ENCODE measurements around the gene ANKFY1.
"Not testable (repeated sequence)": the region's sequence is repeated elsewhere in the genome, so short reads cannot be mapped to it uniquely, and the experiment has no call there.

ANKFY1 gene

GRCh38 chr17:4255271-4255670 is 8.5 kb downstream of the ANKFY1 start:
- DNase-seq, result not testable (repeated sequence)

DNA sequence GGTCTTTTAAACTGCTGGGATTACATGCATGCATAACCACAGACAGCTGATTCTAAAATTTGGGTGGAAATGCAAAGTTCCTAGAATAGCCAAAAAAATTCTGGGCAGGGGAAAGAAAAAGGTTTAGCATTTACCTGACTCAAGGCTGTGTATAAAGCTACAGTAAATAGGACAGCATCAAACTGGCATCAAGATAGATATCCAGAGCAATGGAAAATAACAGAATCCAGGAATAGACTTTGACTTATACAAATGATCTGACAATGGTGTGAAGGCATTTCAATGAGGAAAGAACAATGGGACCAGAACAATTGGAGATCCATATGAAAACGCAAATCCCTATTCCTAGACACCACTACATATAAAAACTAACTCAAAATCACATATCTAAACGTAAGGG is 12.9 kb downstream of the ANKFY1 start:
- DNase-seq, result no peak

- DNase-seq, result no peak
Measured at GRCh38 chr17:4249452-4250029, 14.2 kb downstream of the ANKFY1 start.

DNA sequence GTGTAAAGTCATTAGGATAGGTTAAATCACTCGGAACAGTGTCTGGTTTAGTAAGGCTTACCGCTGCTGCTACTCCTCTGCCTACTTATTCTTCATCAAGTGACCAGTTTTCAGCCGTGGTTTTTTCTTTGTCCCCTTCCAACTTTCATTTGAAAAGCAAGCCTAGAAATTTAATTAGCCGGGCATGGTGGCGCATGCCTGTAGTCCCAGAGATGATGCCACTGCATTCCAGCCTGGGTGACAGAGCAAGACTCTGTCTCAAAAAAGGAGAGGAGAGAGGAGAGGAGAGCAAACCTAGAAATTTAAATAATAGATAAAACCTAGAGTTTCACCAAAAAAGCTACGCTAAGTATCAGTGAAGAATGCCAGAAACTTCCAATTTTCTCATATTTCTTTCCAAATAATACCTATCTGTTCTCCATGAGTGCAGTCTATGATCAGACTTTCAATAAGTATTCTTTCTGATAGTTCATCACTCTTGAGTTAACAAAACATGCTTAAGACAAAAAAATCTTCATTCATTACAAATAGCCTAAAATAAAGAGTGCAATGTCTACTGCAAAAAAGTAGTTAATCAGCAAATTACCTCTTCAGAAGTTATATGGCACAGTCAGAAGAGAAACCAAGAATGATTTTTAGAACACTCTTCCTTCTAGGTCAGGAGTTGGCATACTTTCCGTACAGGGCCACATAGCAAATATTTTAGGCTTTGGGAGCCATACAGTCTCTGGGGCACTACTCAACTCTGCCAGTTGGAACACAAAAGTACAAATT is 15.1 kb downstream of the ANKFY1 start:
- DNase-seq, result no peak

DNA sequence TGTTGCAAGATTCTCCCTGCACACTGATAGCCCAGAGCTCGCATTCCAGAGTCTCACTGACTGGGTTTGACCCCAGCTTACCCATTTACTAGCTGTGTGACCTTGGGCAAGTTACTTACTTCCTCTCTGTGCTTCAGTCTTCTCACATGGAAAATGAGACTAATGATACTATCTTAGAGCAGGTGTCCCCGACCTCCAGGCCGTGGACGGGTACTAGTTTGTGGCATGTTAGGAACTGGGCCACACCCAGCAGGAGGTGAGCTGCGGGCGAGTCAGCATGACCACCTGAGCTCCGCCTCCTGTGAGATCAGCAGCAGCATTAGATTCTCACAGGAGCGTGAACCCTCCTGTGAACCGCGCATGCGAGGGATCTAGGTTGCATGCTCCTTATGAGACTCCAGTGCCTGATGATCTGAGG is 15.8 kb downstream of the ANKFY1 start:
- no peak for DNase-seq

DNA sequence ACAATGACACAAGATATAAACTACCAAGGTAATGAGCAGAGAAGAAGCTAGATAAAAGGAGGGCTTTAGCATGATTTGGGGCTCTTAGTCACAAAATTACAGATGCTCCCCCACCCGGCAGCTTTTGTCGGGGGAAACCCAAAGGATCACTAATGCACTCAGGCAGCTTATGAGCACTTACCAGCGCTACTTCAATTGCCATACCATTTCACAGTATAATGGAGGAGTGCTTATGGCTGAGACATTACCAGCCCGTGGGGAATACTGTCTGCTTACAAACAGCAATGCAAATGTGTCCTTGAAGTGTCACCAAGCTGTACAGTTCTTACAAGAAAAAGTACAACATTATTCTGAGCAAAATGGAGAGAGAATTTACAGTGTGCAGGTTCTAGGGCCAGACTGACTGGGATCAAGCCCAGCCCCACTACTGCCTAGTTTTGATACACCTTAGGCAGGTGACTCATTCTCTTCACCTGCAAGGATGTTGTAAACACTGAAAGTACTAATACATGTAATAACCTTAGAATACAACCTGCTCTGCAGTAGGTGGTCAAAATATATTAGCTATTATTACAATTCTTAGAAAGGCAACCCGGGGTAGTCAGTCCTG is 16.3 kb downstream of the ANKFY1 start:
- DNase-seq, result no peak

DNA sequence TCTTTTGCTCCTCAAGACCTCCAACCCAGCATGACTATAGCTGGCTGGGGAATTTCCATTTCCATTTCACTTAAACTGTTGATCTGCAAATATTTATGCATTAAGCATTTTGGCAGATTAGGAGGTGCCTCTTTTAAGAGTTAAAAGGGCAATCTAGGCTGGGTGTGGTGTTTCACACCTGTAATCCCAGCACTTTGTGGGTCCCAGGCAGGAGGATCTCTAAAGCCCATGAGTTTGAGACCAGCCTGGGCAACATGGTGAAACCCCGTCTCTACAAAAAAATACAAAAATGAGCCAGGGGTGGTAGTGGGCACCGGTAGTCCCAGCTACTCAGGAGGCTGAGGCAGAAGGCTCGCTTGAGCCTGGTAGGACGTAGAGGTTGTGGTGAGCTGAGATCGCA is 17.1 kb downstream of the ANKFY1 start:
- no peak for DNase-seq

GRCh38 chr17:4241535-4241934 is 22.2 kb downstream of the ANKFY1 start:
- peak; percentile 26 for DNase-seq

DNA sequence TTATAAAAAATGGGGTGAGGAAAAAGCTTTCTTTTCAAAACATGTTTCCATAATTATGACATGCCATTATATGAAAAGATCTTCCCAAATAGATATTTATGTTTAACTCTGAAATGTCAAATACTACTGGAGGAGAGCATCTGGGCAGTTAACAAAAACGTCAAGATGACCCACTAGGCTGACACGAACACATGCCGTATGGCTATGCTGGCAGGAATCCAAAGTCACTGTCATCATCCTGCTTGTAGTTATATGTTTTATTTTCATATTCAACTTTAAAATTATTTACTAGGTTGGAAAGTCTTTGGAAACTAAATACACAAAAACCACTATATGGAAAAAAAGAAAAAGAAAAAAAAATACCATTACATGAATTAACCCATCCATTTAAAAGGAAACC is 27.3 kb downstream of the ANKFY1 start:
- no peak for DNase-seq

GRCh38 chr17:4235372-4236279 is 28.2 kb downstream of the ANKFY1 start:
- DNase-seq, result no peak

DNA sequence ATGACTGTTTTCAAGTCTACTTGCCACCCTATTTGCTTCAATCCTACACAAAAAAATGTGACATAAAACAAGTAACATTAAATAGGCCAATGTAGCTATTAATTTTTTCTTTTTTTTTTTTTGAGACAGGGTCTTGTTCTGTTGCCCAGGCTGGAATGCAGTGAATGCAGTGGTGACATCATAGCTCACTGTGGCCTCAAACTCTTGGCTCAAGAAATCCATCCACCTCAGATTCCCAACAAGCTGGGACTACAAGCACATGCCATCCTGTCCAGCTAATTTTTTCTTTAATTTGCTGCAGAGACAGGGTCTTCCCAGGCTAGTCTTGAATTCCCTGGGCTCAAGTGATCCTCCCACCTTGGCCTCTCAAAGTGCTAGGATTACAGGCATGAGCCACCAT is 29.4 kb downstream of the ANKFY1 start:
- DNase-seq, result no peak

GRCh38 chr17:4233668-4234258 is 30.0 kb downstream of the ANKFY1 start:
- DNase-seq, result no peak

DNA sequence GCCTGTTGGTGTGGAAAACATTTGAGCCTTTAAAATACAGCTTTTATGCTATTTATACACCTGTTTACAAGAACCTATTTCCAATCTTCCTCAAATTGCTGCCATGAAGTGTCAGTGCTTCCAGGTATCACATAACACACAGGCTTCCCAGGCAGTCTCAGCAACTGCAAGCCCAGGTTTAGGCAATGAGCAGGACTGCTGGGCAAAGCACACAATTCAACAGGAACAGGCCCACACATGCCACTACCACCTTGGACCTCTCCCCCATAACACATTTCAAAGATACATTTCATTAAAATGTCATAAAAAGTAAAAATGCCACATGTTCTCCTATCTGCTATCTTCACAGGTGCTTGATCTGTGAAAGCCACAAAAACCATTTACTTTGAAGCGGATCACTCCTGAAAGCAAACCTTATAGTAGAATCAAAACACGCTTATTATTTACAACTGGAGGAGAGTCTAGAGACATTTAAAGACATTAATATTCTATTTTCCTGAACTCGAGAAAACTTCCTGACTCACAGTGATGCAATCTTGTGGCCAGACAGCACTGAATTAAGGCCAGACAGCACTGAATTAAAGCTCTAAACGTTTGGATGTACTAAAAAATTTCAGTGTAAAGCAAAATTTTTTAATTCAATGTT is 31.5 kb downstream of the ANKFY1 start:
- DNase-seq, result peak; percentile 53

DNA sequence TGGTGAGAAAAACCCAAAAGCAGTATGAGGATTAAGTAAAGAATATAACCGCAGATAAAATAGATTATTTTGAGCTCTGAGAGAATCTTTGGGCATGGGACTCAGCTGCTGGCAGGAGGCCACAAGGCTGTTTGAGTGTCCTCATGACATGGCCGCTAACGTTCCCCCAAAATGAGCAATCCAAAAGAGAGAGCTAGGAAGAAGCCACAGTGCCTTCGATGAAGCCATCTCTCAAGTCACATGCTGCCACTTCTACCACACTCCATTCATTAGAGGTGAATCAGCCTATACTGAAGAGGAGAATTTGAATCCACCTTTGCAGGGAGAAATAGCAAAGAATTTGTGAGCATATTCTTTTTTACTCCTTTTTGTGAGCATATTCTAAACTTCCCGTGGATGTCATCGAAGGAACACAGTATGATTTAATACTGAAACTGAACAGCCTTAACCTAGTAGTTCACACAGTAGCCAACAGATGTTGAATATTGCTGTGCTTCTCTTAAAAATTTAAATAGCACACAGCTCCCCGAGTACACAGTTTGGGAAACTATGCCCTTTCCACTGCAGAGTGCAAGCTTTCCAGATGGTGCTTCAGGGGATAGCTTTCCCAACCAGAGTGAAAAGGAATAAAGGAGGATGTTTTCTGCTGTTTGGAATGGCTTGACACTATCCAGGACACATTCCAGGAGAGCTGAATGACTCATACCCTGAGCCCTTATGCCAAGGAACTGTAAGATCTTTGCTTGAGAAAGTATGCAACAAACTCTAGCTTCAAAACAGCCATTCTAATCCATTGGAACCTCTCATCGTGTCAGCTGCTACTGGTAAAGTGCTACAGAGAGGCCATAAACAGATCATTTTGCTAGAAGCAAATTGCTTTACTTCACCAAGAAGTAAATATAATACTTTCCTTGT is 33.9 kb downstream of the ANKFY1 start:
- peak; percentile 15 for DNase-seq

GRCh38 chr17:4221899-4222659 is 41.7 kb downstream of the ANKFY1 start:
- peak; percentile 24 for DNase-seq

GRCh38 chr17:4221163-4221562 is 42.6 kb downstream of the ANKFY1 start:
- no peak for DNase-seq

DNA sequence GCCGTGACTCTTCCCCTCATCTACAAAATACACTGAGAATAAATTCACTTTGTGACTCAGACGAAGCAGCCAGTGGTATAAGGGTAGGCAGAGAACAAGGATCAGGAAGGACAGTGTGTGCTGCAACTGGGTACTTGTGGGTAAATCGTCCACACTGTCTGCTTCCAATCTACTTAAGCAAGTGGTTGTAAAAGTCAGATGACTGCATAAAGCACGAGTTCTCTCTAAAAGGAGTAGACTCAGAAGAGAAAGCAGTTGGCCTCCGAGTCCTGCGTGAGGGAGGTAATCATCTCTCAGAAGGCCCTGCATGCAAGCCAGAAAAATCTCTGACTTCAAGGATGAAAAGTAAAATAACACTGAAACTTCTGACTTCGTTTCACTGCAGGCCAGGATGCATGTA is 43.1 kb downstream of the ANKFY1 start:
- no peak for DNase-seq

DNA sequence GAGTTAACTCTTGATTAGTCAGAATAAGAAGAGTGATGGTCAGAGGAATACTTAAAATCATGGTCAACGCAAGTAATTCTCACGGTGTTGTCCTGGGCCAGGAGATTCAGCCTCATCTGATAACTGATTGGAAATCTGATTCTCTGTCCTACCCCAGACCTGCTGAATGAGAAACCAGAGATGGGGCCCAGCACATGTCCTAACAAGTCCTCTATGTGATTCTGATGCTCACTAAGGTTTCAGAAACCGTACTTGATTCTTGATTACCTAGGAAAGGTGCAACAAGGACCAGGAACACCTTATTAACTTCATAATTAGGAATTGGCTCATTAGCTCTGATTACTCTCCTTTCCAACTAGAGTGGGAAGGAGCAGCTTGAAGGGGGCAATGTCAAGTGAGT is 44.5 kb downstream of the ANKFY1 start:
- DNase-seq, result no peak

DNA sequence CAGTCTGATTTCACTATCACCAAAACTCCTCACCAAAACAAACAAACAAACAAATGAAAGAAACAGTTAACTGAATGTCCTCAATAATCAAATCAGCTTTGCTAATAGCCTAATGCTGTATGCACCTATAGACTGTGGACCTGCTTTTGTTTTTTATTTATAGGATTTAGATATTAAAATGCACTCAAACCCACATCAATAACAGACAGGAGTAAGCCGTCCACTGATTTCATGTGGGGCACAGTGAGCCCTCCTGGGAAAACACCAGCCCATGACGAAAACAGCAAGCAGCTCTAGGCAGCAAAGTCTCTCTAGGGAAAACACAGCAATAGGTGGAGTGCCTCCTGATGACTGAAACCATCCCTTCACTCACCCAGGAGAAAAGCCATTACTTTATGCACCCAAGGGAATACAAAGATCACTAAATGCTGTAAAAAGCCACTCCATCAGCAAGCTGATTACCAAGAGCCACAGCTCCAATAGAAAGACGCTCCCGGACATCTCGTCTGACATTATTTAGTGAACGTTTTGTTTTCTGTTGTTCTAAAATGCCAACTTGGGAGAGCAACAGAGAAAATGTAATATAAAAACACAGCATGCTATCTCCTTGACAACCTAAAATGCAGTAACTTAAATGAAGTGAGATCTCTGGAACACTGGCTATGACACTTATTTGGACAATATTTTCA is 47.8 kb downstream of the ANKFY1 start:
- no peak for DNase-seq

- DNase-seq, result no peak
Measured at GRCh38 chr17:4214157-4214556, 49.6 kb downstream of the ANKFY1 start.
